GM19035 (cell line): ENCODE measurements around the gene ZBTB3.
"Not testable (repeated sequence)": the region's sequence is repeated elsewhere in the genome, so short reads cannot be mapped to it uniquely, and the experiment has no call there.

ENCODE experiments used
- ATAC-seq: cut with Tn5 transposase; IDR thresholded peaks from one replicate; pipeline ENCODE4 v1.9.1; 2021; ENCODE audit not compliant: unreplicated experiment

ZBTB3 gene

DNA sequence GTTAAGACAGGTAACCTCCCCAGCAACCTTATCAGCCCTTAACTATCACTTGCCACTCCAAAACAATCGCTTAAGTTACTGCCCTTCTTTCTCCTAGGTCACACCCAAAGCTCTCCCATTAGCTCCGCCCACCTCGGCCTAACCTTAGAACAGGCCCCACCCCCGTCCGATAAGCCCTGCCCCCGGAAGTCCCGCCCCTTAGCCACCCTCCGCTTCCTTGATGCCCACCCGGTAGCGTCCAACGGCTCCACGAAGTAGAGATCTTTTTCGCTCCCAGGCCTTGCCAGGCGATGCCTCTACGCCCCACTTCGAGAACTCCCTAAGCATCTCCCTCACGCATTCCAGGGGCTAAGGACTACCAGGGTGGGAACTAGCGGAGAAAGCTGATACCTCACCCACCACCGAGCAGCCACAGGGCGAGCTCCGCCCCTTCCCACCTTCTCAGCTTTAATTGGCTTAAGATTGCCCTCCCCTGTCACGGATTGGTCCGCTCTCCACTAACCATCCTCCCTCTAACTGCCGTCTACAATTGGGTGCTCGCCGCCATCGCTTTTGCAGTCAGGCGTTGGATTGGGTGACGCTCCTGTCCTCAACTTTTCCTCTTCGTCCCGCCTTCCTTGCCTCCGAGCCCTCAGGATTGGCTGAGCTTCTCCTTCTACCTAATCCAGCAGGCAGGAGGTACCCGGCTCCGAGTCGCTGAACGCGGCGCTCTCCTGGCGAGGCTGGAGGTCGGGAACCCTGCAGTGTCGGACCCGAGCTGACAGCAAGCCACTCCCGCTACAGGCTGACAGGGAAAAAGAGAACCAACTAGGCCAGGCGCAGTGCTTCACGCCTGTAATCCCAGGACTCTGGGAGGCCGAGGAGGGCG lies at the start of gene ZBTB3:
TSS of gene ZBTB3 (minus strand) at position 425 of the 868 bp plus-strand sequence. CDS start 496 bp downstream, outside the sequence.
- ATAC-seq = peak; percentile 95

DNA sequence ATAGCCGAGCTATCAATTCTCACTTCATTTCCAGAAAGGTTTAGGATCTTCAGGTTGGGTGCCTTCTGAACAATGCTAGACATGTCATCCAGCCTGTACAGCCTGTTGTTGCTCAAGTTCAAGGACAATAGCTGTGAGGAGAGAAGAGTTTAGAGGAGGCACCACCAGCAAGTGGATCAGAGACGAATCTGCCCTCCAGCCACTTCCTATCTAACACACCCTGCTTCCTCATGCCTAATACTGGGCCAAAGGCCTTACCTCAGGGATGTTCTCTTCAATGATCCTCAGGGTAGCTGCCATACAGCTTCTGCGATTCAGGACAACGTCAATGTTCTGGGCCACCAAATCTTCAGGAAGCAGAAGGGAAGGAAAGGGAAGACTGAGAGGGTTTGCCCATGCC lies 47.1 kb upstream of the ZBTB3 start:
- ATAC-seq = no peak

DNA sequence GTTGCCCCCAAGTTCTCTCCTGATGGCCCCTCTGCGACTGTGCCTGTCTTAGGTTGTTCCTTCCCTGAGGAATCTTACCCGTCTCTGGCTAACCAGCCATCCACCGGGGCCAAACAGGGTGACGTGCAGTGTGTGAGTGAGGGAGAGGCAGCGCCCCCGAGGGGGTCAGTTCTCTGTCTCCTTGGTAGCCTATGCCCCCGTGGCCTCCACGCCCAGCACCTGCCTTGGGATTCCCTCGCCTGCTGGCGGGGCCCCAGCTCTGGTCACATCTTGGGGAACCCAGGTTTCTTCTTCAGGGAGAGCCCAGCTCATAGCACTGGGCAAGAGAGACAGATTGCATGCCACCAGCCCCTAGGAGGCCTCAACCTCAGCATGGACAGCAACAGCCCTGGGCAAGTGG lies 45.5 kb upstream of the ZBTB3 start:
- no peak for ATAC-seq

DNA sequence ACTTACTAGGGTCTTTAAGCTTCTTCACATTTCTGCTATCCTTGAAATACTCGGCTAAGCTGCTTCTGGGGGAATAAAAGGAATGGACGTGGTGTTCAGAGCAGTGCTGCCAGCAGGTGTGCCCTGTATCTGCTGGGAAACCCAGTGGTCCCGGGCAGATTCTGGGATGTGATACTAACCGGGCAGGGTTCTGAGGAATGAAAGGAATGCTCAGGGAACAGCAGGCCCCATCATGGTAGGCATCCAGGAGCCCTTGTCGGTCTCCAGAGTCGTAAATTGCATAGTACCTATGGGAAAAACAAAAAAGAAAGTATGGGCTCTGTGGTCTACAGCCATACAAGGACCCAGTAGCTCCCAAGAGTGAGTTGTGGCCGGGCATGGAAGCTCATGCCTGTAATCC lies 42.3 kb upstream of the ZBTB3 start:
- no peak for ATAC-seq

DNA sequence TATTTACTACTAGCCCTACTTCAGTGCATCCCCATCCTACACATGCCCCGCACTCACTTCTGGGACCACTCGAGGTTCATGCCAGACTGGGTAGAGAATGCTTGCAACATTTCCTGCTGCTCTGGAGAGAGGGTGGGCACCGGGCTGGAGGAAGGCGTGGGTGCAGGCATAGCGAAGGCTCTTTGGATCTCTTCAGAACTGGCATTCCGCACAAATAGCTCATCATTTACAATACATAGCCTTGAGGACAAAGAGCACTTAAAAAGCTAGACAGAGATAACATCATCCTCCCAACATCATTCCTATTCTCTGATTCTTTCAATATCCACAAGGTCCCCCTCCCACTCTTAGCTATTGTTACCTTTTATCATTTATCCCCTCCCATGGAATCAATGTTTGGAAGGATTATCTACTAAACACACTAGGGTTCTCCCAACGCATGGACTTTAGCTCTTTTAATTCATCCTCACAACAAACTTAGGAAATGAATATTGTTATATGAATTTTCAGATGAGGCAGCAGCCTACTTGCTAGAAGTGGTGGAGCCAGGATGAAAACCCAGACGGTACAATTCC lies 40.3 kb upstream of the ZBTB3 start:
- no peak for ATAC-seq

DNA sequence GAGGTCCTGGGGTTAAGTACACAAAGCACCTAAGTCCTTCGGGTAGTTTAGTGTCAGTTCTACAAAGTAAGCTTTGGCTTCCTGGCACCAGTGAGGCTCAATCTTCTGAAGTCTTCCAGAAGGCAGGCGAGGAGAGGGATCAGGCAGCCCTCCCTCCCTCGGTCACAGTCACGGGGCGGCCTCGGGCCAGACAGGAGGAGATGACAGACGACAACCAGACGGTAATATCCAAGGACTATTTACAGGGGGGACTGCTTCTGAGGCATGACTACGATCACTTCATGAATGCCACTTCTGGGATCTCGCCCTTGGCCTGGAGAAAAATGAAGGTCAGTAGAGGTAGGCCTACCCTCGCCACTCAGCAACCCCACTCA lies 38.2 kb upstream of the ZBTB3 start:
- no peak for ATAC-seq

DNA sequence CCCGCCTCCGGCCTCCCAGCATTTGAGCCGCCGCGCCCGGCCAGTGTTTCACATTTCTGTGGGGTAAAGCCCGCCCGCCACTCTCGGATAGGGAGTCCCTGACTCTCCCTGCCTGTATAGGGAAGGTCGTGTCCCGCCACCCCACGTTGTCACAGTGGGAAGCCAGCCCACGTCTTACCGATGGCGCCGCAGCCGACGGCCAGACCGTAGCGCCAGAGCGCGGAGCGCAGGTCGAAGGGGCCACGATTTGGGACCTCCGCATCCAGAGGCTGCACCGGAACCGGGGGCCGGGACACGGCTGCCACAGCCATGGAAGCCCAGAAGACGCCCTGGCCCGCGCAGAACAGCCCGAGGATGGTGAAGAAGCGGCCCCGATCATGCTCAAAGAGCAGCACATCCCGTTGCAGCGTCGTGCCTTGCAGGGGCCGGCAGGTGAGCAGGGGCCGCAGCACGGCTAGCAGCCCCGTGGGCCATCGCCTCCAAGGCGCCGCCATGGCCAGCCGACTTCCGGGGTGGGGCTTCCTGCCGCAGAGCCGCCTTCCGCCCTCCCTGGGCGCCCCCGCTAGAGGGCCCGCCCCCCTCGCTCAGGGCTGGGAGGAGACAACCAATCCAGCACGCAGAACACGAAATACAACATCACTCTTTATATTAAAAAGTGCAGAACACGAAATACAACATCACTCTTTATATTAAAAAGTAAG lies 37.7 kb upstream of the ZBTB3 start, which contains the start of gene TMEM223:
TSS of gene TMEM223 (minus strand) at position 506 of the 701 bp plus-strand sequence. CDS start at position 494, 12 bp downstream.
- peak; percentile 60 for ATAC-seq

DNA sequence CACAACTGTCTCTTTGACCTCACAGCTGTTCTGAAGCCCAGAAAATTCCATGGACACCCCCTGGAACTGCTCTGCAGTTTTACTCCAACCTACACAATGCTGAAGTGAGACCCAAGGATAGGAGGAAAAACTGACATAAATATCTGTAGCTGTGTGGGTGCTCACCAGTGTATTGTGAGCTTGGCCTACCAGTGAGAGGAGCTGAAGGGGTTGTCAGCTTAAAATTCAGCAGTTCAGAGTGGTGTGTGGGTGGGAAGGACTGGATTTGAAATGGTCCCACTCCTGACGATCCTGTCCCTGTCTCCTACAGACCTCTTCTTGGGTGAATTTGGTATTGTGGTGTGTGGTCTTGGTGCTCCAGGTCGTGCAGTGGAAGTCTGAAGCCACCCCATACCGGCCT lies 35.6 kb upstream of the ZBTB3 start:
- ATAC-seq = no peak

DNA sequence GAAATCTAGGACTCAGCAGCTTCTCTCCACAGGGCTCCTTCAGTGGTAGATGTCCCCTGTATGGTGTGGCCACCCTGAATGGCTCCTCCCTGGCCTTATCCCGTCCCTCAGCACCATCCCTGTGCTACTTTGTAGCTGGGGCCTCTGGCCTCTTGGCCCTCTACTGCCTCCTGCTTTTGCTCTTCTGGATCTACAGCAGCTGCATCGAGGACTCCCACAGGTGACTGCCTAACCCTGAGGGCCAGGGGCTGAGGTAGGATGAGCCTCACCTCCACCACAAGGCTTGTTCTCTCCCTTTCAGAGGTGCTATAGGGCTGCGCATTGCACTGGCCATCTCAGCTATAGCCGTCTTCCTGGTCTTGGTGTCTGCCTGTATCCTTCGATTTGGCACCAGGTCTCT lies 35.0 kb upstream of the ZBTB3 start:
- no peak for ATAC-seq

DNA sequence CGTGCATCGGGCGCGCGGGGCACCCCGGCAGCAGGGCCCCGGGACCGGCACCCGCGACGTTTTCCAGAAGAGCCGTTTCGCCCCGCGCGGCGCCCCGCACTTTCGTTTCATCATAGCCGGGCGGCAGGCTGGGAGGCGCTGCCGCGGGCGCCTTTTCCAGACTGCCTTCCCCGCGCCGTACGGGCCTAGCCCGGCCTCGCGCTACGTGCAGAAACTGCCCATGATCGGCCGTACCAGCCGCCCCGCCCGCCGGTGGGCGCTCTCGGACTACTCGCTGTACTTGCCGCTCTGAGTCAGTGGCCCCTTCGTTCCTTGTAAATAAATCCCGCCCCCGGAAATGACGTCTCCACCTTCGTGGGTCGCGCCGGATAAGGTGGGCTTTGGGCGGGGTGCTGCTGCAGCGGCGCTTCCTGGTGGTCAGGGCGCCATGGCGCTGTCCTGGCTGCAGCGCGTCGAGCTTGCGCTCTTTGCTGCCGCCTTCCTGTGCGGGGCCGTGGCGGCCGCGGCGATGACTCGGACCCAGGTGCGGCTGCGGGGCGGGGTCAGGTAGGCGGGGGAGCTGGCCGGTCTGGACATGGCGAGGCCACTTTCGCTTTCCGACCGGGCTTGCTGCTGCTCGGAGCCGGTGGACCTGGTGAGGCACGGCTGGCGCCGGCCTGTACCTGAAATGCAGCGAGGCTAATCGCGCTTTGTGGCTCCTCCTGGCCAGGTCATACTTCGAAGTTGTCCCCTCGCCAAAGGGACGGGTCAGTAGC lies 33.2 kb upstream of the ZBTB3 start, which contains the start of gene TMEM179B:
TSS of gene TMEM179B (plus strand) at position 398 of the 755 bp plus-strand sequence. CDS start at position 428, 30 bp downstream.
- ATAC-seq = peak; percentile 72

DNA sequence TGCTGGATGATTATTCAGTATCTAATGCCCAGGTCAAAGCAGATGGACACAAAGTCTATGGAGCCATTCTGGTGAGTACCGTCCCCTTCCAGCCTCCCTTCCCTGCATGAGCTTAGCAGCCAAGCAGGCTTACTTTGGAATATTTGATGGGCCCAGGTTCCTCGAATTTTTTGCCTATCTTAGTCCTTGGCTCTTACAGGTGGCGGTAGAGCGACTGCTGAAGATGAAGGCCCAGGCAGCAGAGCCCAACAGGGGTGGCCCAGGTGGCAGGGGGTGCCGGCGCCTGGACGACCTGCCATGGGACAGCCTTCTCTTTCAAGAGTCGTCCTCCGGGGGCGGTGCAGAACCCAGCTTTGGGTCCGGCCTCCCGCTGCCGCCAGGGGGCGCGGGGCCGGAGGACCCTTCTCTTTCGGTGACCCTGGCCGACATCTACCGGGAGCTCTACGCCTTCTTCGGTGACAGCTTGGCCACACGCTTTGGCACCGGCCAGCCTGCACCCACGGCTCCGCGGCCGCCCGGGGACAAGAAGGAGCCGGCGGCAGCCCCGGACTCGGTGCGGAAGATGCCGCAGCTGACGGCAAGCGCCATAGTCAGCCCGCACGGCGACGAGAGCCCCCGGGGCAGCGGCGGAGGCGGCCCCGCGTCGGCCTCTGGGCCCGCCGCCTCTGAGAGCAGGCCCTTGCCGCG lies 32.5 kb upstream of the ZBTB3 start:
- peak; percentile 59 for ATAC-seq

DNA sequence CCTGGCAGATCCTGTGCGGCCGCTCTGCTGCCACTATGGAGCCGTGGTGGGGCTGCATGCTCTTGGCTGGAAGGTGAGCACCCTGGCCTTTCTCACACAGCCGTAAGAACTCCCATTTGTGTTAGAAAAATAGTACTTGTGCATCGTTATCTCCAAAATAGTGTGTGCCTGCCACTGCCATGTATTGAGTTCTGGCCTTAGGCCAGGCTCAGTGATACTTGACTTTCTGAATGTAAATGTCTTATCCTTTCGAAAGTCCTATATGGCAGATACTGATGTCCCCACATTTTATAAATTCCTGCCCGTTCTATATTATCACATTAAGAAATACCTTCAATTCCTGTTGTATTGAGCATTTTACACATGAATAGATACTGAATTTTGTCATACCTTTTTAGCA lies 28.8 kb upstream of the ZBTB3 start:
- no peak for ATAC-seq

DNA sequence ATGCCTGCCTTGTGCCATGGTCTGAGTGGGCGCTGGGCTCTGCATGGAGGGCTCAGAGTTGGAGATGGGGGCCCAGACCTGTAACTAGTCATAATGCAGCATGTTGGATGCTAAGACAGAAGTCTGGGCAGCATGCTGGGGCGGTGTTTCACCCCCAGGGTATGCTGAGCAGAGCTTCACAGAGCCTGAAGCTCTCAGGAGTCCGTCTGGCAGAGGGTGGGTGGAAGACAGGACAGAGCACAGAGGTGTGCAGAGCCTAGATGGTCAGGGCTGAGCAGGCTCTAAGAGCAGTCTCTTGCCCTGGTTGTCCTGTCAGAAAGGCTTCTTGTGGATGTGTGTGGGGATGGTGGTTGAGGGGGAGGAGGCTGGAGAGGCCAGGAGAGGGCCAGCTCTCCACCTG lies 24.5 kb upstream of the ZBTB3 start:
- no peak for ATAC-seq

DNA sequence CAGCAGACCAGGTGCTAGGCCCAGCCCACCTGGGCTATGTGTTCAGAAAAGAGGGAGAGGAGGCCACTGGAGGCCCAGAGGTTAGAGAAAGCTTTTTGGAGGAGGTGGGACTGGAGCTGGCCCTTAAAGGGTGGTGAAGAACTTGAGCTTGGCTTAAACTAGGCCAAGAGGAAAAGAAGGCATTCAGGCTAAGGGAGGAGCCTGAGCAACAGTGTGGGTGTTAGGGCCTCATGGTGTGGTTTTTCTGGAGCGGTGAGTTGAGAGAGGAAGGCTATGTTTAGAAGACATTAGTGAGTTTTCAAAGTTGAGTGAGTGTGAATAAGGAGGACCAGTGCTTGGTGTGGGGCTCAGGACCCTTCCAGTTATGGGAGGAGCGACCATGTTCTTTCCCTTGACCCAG lies 23.4 kb upstream of the ZBTB3 start:
- ATAC-seq = no peak

DNA sequence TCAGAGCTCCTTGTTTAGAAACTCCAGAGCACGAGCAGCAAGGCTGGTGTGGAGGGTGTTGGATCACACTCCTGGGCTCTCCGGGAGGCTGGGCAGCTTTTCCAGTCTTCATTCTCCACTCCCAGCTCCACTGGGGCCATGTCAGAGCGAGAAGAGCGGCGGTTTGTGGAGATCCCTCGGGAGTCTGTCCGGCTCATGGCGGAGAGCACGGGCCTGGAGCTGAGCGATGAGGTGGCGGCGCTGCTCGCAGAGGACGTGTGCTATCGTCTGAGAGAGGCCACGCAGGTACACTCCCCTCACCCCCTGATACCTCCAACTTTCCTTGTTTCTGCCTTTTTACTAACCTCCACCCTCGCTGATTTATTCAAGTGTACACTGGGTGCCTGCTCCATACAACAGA lies 21.7 kb upstream of the ZBTB3 start:
- ATAC-seq = no peak

DNA sequence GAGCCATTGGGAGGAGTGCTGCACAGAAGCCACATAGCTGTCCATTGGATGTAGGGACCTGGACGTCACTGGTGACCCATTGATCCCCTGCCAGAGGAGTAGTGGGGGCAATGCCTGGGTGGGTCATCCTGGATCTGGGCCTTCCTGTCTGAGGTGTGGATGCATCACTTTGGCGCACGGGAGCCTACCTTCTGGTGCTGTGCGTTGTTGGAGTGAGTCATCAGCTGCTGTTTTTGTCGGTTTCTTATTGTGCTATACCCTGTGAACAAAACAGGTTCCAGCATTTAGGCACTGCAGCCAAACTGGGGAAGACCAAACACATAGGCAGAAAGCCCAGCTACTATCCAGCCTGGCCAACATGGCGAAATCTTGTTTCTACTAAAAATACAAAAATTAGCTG lies 20.4 kb upstream of the ZBTB3 start:
- no peak for ATAC-seq

DNA sequence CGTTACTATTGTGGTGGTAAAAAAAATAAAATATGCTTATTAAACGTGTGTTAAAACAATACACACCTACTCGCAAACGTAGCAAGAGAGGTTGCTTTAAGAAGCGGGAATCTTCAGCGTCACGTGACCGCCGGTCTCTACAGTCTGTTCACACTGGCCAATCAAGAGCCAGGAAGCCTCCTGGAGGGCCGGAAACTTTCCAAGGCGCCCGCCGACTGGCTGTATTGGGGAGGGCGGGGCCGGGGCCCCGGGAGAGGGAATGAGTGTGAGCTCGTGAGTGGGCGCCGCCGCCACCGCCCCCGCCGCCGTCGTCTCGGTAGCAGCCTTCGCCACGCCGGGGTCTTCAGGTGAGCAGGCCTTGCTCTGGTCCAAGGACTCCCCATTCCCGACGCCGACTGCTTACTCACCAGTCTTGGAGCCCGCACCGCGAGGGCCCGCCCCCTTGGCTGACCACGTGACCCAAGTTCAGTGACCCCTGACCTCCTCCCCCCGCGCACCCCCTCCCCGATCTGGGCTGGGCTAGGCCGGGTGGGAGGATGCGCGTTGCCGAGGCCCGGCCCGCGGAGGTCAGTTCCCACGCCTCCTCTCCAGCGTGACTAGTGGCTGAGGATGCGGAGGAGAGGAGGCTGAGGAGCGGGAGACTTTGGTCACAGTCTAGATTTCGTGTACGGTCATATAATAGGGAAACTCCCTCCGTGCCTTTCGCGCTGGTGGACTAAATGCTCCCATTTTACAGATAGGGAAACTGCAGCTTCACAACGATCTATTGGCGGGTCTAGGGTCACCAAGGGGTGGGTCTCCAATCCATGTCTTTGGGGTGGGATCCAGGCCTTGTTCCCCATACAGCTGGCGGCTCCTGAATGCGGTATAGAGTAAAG lies 17.4 kb upstream of the ZBTB3 start, which contains the start of gene TAF6L:
TSS of gene TAF6L (plus strand) at position 253 of the 878 bp plus-strand sequence. CDS start 4,388 bp downstream, outside the sequence.
- ATAC-seq = peak; percentile 85

DNA sequence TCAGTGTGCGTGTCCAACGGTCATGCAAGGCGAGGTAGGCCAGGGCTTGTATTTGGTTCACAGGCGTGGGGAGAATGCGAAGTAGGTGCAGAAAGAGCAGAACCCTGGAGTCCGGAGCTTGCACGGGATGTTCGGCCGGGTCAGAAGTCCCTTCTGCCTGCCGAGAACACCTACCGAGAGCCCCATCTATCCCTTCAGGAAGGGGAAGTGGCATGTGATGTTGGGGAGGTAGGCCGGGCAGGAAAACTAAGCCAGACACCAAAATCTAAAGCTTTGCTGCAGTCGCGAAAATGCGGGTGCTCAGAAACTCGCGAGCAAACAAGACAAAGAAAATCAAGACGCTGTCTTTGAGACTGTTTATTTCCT lies 16.8 kb upstream of the ZBTB3 start:
- no peak for ATAC-seq

DNA sequence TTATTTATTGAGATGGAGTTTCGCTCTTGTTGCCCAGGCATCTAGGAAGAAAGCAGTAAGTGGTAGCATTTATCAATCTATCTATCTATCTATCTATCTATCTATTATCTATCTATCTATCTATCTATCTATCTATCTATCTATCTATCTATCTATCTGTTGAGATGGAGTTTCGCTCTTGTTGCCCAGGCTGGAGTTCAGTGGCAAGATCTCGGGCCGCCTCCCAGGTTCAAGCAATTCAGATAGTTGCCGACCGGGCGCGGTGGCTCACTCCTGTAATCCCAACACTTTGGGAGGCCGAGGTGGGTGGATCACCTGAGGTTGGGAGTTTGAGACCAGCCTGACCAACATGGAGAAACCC lies 6.9 kb upstream of the ZBTB3 start:
- not testable (repeated sequence) for ATAC-seq
